HG03097 (cell line): ENCODE results near the gene PLD1.

Source experiments
- ATAC-seq: cut with Tn5 transposase; IDR thresholded peaks from one replicate; pipeline ENCODE4 v1.9.1; 2021; ENCODE audit not compliant: unreplicated experiment, low FRiP score

Gene PLD1

GRCh38 chr3:171839270-171839669 is 29.0 kb upstream of the PLD1 start:
- no peak for ATAC-seq

- ATAC-seq = no peak
Measured at GRCh38 chr3:171838218-171838720, 28.0 kb upstream of the PLD1 start.

- ATAC-seq = no peak
Measured at GRCh38 chr3:171837698-171838097, 27.4 kb upstream of the PLD1 start.

- ATAC-seq = no peak
Measured at GRCh38 chr3:171836855-171837254, 26.6 kb upstream of the PLD1 start.

- no peak for ATAC-seq
Measured at GRCh38 chr3:171835613-171836012, 25.3 kb upstream of the PLD1 start.

- no peak for ATAC-seq
Measured at GRCh38 chr3:171835116-171835515, 24.8 kb upstream of the PLD1 start.

GRCh38 chr3:171834461-171834801 is 24.1 kb upstream of the PLD1 start:
- no peak for ATAC-seq

GRCh38 chr3:171833789-171834460 is 23.6 kb upstream of the PLD1 start:
- ATAC-seq = no peak

- ATAC-seq = no peak
Measured at GRCh38 chr3:171832989-171833388, 22.7 kb upstream of the PLD1 start.

- ATAC-seq = no peak
Measured at GRCh38 chr3:171831936-171832335, 21.7 kb upstream of the PLD1 start.

- ATAC-seq = no peak
Measured at GRCh38 chr3:171830518-171830875, 20.2 kb upstream of the PLD1 start.

GRCh38 chr3:171829841-171830517 is 19.7 kb upstream of the PLD1 start:
- ATAC-seq = no peak

- no peak for ATAC-seq
Measured at GRCh38 chr3:171828902-171829770, 18.9 kb upstream of the PLD1 start.

GRCh38 chr3:171827836-171828458 is 17.7 kb upstream of the PLD1 start:
- ATAC-seq = no peak

- no peak for ATAC-seq
Measured at GRCh38 chr3:171827385-171827784, 17.1 kb upstream of the PLD1 start.

- no peak for ATAC-seq
Measured at GRCh38 chr3:171825222-171825828, 15.0 kb upstream of the PLD1 start.

- ATAC-seq = no peak
Measured at GRCh38 chr3:171824824-171825221, 14.5 kb upstream of the PLD1 start.

GRCh38 chr3:171824116-171824515 is 13.8 kb upstream of the PLD1 start:
- no peak for ATAC-seq

- peak; percentile 96 for ATAC-seq
Measured at GRCh38 chr3:171822431-171823106, 12.3 kb upstream of the PLD1 start.

- ATAC-seq = no peak
Measured at GRCh38 chr3:171821778-171822358, 11.6 kb upstream of the PLD1 start.
